GM19351 (cell line): ENCODE measurements around the gene SLC12A7.

Source experiments
- ATAC-seq: cut with Tn5 transposase; IDR thresholded peaks from one replicate; pipeline ENCODE4 v1.9.1; 2021; ENCODE audit warnings: mild to moderate bottlenecking, moderate library complexity; ENCODE audit not compliant: unreplicated experiment

Gene SLC12A7

DNA sequence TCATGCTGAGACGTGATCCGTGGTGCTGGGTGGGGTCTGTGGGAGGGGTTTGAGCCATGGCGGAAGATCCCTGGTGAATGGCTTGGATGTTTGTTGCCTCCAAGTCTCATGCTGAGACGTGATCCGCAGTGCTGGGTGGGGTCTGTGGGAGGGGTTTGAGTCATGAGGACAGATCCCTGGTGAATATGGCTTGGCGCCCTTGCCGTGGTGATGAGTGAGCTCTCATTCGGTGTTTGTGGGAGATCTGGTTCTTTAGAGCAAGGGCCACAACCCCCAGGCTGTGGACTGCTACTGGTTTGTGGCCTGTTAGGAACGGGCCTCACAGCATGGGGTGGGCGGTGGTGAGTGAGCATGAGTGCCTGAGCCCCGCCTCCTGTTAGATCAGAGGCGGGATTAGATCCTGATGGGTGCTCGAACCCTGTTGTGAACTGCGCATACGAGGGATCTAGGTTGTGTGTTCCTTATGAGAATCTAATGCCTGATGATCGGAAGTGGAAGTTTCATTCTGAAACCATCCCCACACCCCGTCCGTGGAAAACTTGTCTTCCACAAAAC lies 72.1 kb downstream of the SLC12A7 start:
- no peak for ATAC-seq

DNA sequence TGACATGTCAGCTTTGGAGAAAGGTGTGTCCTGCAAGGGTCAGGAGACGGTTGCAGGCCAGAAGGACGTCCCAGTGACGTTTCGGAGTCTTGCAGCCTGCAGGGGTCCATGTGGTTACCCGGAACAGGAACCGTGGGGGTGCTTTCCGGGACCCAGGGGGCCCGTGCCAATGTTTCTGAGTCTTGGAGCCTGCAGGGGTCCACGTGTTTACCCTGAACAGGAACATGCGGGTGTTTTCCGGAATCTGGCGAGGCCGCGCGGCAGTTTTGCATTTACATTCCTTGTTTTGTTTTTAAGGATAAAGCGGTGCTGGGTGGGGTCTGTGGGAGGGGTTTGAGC lies 72.7 kb downstream of the SLC12A7 start:
- ATAC-seq, result no peak

DNA sequence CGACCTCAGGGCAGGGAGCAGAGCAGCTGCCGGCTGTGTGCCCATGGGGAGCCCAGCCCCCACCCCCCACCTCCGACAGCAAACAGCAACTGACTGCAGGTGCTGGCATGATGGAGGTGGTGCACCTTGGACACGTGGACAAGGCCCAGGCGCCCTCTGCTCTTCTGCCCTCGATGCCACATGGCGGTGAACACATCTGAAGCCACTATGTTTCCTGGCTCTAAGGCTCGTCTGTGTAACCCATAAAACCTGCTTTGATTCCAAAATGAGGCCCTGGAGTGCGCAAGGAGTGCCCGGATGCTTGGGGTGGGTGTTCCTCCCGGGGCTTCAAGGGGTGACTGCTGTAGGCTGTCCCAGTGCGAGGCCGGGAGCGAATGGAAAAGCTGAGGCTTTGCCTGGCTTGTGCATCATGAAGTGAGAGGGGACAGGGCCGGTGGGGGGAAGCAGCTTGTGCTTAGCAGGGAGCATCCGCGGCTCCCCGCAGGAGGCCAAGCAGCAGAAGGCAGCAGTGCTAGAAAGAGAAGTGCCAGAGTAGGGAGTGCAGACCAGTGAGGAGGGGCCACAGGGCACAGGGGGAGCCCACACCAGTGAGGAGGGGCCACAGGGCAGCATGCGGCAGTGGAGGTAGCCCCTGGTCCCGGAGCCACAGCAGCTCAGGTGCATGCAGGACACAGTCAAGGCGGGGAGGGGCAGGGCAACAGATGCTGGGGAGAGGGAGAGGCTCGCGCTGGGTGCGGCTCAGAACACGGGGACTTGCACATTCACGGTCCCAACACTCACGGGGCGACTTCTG lies 73.2 kb downstream of the SLC12A7 start:
- no peak for ATAC-seq

DNA sequence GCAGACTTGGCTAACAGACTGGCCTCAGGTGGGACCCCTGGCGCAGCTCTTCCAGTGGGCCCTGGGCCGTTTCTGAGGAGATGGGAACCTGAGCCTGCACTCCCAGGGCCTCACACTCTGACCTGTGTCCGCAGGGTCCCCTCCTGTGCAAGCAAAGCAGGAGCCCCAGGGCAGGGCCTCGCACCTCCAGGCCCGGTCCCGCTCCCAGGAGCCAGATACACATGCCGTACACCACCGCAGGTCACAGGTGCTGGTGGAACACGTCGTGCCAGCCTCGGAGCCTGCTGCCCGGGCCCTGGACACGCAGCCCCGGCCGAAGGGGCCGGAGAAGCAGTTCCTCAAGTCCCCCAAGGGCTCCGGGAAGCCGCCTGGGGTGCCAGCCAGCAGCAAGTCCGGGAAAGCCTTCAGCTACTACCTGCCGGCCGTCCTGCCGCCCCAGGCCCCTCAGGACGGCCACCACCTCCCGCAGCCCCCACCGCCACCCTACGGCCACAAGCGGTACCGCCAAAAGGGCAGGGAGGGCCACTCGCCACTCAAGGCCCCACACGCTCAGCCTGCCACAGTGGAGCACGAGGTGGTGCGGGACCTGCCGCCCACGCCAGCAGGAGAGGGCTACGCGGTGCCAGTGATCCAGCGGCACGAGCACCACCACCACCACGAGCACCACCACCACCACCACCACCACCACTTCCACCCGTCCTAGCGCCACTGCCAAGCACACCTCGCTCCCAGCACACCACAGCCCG lies 74.0 kb downstream of the SLC12A7 start:
- no peak for ATAC-seq

DNA sequence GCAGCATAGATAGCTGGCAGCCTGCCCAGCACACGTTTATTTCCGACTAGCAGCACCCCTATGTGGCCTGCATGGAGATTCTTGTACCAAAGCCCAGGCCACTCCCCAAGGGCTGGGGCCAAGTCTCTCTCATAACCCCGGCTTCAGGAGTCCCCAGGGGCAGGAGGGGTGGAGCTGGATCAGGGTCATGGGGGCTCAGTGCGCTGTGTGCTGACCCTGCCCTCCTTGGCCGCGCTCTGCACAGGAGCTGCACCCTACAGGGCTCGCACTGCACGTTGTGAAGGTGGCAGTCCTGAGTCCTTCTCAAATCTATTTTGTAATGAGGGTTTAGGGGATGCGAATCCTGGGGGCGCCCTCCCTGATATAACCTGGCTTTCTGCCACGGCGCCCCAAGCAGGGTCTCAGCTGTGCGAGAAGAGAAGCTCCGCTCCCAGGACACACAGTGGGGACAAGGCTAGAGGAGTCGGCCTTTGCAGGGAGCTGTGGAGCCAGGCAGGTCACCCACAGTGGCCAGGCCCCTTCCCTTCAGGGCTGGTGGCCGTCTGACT lies 74.7 kb downstream of the SLC12A7 start:
- no peak for ATAC-seq

GRCh38 chr5:1036504-1037122 lies 75.2 kb downstream of the SLC12A7 start:
- ATAC-seq, result no peak

- ATAC-seq, result no peak
Observed at GRCh38 chr5:1035421-1036405, 76.2 kb downstream of the SLC12A7 start.

- no peak for ATAC-seq
Observed at GRCh38 chr5:1034986-1035385, 76.9 kb downstream of the SLC12A7 start.

DNA sequence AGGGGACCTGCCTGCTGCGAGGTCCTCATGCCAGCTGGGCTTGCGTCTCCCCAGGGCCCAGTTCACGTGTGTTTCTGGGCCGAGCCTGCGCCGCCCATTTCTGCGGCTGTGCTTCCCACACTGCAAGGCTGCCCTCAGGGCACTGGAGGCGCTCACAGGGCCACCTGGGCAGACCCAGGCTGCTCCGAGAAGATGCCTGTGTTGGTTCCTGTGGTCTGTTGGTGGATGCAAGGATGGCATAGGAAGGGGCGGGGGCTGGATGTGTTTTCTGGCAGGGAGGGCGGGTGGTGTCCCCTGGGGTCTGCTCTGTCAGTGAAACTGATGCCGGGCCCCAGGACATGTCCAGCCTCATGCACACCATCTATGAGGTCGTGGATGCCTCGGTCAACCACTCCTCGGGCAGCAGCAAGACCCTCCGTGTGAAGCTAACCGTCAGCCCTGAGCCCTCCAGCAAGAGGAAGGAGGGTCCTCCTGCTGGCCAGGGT lies 77.4 kb downstream of the SLC12A7 start:
- ATAC-seq, result no peak

- ATAC-seq, result no peak
Observed at GRCh38 chr5:1033606-1034420, 78.0 kb downstream of the SLC12A7 start.

GRCh38 chr5:1033178-1033577 lies 78.7 kb downstream of the SLC12A7 start:
- no peak for ATAC-seq

- no peak for ATAC-seq
Observed at GRCh38 chr5:1032551-1033027, 79.3 kb downstream of the SLC12A7 start.

DNA sequence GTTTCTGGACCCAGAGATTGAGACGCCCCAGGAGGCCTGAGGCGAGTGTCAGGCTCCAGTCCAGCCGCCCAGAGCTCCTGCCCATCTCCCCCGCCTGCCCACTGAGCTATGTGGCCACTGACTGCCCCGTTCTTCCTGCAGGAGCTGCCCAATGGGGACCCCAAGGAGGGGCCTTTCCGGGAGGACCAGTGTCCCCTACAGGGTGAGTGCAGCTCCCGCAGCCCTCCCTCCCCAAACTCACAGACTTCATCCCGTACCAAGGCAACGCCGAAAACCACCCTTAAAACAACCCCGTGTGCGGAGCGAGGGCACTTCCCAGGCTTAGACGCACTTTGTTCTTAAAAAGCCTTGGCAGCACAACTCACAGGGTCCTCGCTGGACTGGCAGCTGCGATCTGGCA lies 79.9 kb downstream of the SLC12A7 start:
- ATAC-seq, result no peak

GRCh38 chr5:1031306-1031959 lies 80.4 kb downstream of the SLC12A7 start:
- ATAC-seq, result no peak

DNA sequence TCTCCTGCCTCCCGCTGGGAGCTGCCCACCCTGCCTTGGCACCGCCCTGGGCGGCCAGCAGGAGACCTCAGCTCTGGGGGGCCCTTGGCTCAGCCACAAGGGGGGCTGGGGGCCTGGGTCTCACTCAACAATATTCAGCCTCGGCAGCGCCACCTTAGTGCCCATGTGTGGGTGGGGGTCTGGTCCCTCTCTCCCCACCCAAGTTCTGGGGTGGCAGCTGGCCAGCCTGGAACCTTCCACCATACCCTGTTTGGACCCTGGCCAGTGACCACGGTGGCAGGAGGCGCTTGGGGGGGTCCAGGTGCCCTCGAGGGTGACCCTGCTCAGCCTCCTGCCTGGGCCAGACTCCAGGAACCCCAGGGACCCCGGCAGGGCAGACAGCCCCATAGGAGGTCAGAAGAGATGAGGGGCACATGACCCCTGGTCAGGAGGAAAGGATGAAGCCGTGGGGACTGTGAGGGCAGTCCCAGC lies 81.0 kb downstream of the SLC12A7 start:
- no peak for ATAC-seq

GRCh38 chr5:1029945-1030625 lies 81.8 kb downstream of the SLC12A7 start:
- no peak for ATAC-seq

GRCh38 chr5:1029282-1029944 lies 82.5 kb downstream of the SLC12A7 start:
- ATAC-seq, result no peak
